ENCODE results near the gene FOXP1.
A peak's percentile ranks its signal among the peaks of the same experiment; 100 is the strongest.

Gene FOXP1

DNA sequence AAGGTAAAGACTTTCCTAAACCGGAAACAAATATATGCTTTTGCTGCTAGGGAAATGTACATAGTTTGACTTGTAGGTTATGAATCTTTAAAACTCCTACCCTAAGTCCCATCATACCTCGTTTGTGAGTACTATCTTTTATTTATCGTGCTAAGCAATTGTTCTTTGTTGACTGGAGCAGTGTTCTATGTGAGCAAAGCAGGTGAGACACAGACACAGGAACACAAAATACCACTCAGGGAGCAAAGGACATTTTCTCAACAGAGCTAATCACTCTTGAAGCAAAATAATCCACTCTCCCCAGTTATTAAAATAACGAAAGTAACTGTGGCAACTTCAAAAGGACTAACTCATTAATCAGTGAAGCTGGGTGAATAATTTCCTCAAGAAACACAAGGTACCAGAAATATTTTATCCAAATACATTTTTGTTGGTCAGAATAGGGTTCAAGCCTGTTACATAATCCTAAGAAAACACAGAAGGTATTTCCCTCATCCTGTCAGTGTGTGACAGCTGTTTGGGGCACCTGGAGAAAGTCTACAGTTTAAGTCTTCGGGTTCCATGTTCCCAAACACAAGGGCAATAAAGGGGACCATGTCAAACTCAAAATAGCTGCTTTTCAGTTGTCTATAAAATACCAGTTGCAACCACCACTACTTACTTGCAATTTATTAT is 407.7 kb downstream of the FOXP1 start:
- DNase-seq (ENCODE audit: low read depth), result no peak

DNA sequence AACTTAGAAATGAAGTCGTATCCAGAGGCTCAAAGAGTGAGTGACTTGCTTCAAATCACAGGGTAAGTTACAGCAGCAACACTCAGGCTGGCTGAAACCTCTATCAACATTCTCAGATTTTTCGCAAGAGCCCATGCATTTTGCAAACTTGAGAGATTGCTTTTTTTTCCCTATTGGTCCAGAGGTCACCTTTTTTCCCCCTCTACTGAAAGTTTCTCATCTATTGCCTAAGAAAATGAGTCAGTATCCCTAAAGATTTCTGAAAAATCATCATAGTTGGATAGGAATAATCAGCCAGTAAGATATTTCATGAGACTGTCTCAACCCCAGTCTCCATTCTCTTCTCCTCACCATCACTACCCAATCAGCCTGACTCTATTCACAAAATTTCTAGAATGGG is 410.6 kb downstream of the FOXP1 start:
- DNase-seq (ENCODE audit: low read depth), result peak; percentile 63

DNA sequence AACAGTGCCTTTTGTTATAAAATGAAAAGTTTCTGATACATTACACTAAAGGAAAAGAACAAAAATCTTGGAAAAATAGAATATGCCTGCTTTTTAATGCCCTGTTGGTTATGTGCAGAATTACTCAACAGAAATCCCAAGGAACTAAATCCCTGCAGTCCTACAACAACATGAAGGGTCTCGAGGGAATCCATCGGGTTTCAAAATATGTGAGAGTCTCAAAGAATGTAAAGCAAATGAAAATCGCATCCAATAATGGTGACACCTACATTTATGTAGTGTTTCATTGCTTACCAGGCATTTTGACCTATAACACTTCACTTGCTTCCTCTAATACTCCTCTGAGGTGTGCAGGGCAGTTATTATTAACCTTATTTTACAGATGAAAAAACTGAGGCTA is 411.3 kb downstream of the FOXP1 start:
- DNase-seq (ENCODE audit: low read depth), result no peak

DNA sequence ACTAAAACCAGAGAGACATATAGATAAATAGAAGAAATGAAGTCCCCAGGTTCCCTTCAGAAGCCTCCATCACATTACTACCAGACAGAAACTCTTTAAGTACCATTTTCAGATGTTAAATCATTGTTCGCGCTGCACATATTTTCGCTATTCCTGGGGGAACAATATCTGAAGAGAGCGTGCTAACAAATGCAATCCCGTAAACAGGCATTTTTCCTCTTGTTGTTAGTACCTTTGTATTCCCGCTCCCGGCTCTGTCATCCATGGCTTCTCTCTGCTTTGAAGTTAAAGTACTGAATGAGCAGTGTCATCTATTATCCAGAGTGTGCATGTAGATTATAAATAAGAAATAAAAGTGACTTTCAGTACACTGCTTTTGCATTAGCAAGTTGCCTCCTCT is 412.3 kb downstream of the FOXP1 start:
- no peak for DNase-seq (ENCODE audit: low read depth)

DNA sequence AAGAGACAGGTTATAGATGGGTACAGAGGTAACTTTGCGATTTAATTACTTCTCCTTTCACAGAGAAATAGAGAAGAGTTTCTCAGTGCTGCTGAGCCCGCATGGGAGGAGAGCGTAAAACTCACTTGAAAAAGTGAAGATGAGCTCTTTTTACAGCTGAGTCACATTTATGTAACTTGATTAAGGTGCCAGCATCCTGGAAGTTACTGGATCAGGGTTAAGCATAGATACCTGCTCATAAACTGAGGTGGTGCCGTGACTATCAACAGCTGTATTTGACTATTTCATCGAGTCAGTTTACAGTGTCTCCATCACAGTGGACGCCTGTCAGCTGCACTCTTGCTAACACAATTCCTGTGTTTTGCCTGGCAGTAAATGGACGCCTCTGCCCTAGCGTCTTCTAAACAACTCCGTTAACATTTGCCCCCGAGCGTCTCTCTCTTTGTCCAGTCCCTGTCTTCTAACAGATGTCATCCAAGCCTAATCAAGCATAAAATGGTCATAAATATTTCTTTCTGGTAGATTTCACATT is 414.6 kb downstream of the FOXP1 start:
- no peak for DNase-seq (ENCODE audit: low read depth)

DNA sequence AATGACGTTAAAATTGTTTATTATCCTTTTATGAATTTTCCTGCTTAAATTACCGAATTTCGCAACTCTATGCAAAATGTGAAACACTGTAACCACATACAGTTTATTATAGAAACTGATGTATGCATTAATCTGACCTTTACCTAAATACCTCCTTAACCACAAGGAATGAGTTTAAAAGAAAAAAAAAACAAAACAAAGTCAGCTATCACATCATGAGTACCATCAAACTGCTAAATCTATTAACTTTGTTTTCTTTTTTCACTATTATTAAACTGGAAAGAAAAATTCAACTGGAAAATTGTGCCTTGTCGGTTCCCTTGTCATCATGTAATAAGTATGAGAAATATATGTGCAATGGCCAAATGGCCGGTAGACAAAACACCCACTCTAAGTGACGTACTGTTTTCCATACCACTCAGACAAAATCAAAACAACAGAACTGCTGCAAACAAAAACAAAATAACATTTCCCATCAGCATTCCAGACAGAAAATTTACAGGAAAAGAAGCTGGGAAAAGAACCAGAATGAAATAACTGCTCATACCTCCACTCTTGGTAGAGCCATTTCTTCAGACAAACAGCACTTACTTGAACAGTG is 415.3 kb downstream of the FOXP1 start:
- DNase-seq (ENCODE audit: low read depth), result no peak

DNA sequence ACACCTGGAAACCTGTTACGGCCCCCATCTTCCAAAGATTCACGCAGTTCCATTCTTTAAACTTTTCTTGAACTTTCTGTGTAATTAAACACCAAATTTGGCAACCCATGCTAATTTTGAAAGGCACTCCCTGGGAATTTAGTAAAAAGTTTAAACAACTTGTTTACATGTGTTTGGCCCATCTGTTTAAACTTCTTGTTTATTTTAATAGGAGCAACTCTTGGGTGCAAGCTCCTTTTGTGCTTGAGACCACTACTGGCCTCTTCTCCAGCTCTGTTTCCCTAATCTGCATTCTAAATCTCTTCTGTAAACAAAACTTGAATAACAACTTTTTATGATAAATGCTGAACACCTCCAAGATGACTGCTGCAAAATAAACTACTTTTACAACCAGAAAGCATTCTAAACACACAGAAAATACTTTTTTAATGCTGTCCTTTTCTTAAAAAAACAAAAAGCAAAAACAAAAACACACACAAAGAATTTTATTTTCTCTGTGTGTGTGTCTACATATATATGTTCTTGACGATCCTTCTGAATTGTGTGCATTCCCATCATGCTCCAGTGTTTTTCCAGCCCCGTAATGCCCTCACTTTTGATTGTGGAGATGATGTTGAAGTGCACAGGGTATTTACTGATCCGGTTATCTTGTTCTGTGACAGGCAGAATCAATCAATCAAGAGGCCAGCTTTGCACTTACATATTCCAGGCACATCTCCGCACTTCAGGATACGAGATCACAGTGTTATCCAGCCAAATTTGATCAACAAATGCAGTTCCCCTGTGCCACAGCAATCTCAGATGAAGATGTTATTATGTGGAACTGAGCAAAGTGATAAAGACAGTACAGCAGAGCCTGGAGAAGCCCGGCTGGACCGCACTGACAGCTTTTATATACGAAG is 416.9 kb downstream of the FOXP1 start:
- DNase-seq (ENCODE audit: low read depth), result no peak

DNA sequence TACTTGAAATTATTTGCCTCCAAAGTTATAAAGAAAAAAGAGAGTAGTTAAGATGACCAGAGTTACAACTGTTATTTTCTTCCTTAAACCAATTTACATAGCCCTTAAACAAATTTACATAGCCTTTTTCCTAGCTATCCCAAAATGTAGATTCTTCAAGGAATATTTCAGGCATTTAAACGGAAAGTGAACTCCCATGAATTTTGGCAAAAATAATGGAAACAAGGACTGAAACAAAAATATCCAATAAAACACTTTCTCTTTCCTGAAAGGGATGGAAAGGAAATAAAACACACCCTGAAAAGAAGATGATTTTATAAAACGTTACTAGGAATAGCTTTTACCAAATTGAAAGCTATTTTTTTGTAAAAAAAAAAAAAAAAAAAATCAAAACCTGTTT is 418.6 kb downstream of the FOXP1 start:
- no peak for DNase-seq (ENCODE audit: low read depth)

DNA sequence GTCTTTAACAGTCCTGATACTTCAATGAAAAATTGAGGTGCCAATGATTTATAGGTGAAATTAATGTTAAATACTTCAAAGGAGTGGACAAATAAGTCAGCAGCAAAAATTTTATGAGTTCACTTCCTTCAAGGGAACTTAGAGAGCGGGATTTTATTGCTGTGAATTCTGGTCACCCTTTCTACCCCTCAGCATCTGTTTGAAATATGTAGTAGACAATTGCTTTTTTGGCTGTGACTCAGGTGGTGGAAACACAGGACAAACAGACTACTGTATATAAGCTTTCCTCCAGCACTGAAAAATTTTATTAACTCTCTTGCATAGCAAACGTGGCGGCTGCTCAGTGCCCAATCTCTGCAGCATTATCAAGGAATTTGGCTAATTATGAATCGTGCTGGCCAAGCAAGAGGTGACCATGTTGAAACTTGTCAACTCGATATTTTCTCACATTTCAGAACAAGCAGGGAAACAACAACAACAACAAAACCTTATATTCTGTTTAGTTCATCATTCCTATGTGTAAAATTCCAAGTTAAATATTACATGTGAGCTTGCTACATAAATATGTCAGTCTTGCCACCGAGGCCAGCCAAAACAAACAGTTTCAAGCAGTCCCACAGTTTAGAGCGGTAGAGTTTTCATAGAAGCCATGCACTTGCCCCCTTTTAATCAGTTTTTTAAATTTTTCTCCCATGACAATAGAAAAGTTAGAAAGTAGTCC is 420.2 kb downstream of the FOXP1 start:
- DNase-seq (ENCODE audit: low read depth), result no peak

DNA sequence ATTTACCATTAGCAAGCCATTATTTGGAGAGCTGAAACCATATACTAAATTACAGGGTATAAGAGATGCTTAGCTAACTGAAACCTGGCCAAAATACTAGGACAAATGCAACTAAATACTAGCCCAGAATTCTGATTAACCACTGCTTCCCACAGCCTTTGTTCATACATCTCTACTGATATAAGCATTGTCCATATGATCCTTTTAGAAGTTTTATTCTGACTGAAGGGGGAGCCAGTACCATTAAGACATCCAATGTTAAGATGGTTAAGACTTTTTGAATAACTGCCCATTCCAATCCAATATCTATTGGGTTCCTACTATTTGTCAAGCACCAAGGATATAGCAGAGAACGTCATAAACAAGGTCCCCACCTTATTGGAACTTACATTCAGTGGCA is 421.3 kb downstream of the FOXP1 start:
- no peak for DNase-seq (ENCODE audit: low read depth)

DNA sequence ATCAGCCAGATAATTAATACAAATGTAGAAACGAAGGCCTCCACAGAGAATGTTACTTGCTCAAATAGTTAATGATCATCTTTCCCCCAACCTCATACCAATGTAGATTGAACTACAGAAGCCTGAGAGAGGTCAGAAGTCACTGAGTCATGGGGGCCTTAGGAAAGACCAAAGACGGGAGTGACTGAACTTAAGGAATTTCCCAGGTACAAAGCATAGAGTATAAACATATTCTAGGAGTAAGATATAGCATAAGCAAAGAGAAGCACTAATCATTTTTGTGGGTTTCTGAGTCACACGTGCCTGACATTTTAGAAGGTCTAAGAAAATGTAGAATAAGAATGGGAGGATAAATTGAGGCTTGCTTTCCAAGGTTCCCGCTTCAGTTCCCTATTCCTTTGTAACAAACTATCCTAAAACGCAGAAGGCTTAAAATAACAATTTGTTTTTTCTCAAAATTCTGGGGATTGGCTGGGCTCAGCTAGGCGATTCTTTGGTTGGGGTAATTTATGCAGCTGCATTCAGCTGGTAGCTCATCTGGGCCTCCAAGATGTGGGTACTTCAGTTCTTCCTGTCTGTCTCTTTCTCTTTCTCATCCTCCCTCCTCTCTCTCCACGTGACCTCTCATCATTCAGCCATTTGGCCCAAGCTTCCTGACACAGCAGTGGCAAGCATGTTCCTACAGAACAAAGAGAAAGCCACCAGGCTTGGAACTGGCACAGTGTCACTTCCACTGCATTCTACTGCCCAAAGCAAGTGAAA is 422.6 kb downstream of the FOXP1 start:
- peak; percentile 40 for DNase-seq (ENCODE audit: low read depth)

DNA sequence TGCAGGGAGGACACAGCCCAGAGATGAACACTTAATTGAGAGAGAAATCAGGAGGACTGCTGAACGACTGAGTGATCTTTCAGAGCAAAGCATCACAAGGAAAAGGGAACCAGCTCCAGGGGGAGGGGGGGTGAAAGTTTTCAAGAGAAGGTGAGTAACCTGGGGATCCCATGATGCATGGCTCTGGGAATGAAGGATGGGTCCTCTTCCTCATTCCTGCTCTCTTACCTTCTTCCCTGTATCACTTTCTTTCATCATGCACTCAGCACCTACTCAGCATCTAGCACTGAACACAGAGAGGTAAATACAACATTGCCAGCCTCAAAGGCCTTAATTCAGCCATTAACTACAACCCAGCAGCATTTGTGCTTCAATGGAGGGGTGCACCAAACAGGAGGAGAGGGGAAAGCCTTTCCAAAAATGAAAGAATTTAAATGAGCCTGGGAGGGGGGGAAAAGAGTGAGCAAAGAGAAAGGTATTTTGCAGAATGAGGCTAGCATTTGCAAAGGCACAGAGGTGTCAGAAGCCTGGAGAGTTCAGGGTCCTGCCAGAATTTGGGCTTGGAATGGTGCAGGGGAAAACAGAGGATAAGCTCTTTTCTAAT is 427.4 kb downstream of the FOXP1 start:
- no peak for DNase-seq (ENCODE audit: low read depth)

DNA sequence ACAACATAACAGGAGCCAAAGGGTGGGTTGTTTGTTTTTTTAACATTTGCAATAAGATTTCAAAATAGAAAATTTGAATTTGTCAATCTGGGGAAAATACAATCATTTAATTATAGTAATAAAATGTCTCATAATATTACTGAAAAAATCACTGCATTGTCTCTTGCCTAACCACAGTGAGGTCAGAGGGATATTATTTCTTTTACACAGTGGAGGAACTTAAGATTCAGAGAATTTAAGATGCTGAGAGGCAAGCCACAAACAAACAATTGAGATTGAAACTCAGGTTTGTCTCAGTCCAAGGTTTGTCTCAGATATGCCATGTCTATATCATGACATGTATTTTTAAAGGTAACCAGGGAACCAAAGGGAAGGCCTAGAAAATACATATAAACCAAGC is 428.7 kb downstream of the FOXP1 start:
- DNase-seq (ENCODE audit: low read depth), result no peak

DNA sequence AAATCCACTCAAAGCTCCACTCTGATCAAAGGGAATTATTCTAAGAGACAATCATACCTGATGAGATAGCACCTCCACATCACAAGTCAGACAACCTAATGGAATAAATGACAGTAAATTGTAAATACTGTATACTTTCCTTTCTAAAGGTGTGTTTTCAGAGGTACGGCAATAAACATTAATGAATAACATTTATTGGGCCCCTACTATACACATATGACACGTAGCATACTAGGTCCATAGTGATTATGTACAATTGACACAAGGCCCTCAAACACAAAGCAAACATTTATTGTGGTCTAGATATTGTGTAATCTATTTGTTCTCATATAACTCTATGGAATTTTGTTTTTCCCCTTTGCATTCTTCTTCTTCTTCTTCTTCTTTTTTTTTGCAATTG is 429.8 kb downstream of the FOXP1 start:
- DNase-seq (ENCODE audit: low read depth), result no peak

DNA sequence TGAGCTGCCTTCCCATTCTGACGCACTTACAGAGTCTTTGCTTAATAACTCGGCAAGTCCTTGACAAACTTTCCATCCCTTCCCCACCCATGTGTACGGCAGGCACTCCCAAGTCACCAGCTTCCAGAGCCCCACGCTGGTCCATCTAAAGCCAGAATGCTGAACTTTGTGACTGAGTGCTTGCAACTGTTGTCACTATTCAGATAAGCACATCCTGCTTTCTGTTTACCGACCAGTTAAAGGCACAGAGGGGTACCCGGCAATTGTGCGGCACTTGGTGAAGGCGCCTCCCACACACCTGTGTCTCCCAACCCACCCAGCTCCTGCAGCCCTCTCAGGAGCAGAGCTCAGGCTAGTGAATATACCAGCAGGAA is 430.6 kb downstream of the FOXP1 start:
- no peak for DNase-seq (ENCODE audit: low read depth)

DNA sequence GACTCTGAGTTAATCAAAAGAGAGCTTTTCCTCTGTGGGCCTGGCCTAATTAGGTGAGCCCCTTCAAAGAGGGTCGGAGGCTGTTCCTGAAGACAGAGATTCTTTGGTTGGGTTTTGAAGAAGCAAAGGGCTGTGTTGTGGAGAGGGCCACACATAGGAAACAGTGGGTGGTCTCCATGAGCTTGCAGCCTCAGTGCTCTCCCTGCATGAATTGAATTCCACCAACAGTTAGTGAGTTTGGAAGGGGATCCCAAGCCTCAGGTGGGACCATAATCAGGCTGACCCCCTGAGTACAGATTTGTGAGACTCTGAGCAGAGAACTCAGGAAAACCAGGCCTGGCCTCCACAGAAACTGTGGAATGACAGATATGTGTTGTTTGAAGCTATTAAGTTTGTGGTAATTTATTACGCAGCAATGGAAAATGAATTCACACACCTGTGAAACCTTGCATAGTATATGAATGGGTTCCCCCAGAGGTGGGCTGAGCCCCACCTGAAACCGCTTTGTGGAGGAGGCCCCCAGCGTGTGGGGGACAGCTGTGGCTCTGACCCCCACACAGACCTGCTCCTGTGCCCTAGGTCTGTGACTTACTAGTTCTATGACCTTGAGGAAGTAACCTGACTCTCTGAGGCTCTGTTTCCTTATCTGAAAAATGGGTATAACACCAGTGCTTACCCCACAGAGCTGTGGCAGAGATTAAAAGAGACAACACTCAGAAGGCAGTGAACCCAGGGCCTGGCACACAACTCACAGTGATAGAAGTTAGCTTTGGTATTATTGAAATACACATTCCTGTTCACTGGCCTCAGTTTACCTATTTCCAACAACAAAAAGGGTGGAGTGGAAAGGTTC is 431.3 kb downstream of the FOXP1 start:
- no peak for DNase-seq (ENCODE audit: low read depth)

DNA sequence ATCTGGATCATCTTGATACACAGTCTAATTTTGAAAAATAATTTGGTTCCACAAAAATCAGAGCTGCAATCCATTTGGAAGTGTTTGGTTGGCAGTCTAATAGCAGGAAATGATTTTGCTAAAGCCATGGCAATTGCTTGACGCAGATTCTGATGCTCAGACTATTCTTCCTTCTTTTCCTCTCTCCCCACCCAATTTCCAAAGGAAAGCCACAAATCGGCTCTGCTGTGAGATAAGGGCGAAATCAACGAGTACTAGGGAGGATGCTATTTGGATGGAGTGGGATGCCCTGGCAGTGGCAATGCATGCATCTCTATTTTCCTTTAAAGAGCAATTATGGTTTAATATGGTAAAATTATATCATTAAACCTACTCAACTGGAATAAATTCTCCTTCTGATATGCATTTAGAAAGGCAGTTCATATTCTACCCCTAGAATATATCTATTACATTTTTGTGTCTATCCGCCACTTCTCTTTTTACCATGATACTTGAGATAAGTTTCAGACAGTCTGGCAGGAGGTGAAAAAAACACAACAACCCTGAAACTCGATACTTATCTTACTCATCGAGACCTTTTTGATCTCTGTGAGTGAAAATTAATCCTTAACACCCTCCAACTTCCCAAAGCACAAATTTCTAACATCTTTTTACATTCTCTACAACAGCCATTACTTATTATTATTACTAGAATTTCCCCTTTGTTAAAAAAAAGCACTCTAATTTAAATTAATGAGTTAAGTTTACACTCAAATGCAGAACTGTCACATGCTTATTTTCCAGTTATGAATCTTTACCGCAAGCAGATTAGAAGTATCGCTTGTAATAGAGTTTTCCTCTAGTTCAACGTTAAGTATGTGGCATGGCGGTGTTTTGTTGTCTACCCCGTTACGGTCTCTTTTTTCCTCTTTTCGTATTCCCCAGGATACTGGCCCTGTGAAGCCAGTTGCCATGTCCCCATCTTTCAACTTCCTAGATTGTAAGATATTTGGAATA is 433.3 kb downstream of the FOXP1 start:
- no peak for DNase-seq (ENCODE audit: low read depth)

DNA sequence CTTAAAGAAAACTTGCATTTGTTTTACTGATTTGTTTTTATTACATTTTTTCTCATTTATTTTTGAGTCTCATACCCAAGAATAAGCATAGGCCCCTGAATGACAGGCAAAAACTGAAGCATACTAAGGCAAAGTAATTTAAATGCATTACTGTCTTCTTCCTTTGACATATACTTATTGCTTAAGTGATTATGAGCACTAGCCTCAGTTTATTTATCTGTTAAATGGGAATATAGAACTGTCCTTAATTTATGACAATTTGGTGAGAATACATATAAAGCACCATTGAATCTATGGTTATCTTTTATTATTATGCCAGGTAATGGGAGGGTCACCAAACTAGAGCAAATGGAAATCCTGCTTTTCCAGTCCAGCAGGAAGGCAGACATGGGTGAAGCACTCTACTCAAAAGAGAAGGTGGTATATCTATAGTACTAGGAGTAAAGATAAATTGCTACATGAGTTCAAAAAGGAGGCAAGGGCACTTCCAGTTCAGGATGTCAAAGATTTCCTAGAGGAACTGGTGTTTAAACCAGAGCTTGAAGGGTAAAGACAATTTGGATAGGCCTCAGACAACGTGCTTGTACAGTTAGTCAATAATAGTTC is 435.0 kb downstream of the FOXP1 start:
- DNase-seq (ENCODE audit: low read depth), result no peak
